DMS114 treated with DMSO at 0.1 percent for 48 hours (cell line): ENCODE results near the gene E4F1.
"Not testable (repeated sequence)": the region's sequence is repeated elsewhere in the genome, so short reads cannot be mapped to it uniquely, and the experiment has no call there.

ENCODE experiments used
- DNase-seq: peaks from one replicate; lab custom pipeline; 2025; ENCODE audit not compliant: unreplicated experiment; lab: John Stamatoyannopoulos, UW

E4F1 gene

GRCh38 chr16:2229632-2230250 lies 6.3 kb downstream of the E4F1 start:
- DNase-seq, result no peak

- no peak for DNase-seq
Observed at GRCh38 chr16:2230376-2230775, 7.0 kb downstream of the E4F1 start.

- no peak for DNase-seq
Observed at GRCh38 chr16:2231016-2231931, 7.9 kb downstream of the E4F1 start.

- DNase-seq, result no peak
Observed at GRCh38 chr16:2232094-2232990, 9.0 kb downstream of the E4F1 start.

- no peak for DNase-seq
Observed at GRCh38 chr16:2233046-2233775, 9.8 kb downstream of the E4F1 start.

- no peak for DNase-seq
Observed at GRCh38 chr16:2233872-2234812, 10.8 kb downstream of the E4F1 start.

- no peak for DNase-seq
Observed at GRCh38 chr16:2234813-2235170, 11.4 kb downstream of the E4F1 start.

GRCh38 chr16:2235234-2235651 lies 11.9 kb downstream of the E4F1 start:
- no peak for DNase-seq

- no peak for DNase-seq
Observed at GRCh38 chr16:2235695-2236336, 12.4 kb downstream of the E4F1 start.

DNA sequence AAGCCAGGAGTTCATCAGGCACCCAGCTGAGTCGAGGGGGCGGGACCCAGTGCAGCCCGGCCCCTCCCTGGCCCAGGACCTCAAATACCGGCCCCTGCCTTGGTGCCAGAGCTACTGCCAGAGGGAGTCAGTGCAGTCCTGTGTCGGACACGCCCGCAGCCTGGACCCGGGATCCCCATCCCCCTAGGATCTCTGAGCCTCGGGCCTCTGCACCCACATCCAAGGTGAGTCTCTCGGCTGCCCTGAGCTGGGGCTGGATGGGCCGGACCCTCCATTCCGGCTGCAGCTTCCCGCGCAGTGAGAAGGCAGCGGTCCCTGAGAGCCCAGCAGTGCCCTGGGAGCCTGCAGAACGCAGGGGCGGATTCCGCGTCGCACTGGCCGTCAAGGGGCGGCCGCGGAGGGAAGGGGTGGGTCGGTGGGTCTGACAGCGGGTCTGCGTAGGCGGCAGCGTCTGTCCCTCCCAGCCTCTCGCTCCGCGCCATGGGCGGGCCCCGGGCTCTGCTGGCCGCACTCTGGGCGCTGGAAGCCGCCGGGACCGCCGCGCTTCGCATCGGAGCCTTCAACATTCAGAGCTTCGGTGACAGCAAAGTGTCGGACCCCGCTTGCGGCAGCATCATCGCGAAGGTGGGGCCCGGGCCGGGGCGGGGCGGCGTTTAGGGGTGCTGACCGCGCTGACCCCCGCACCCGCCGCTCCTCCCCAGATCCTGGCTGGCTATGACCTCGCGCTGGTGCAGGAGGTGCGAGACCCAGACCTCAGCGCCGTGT lies 13.1 kb downstream of the E4F1 start, which contains the start of gene DNASE1L2:
TSS of gene DNASE1L2 (plus strand) at position 108 of the 765 bp plus-strand sequence. CDS start at position 481, 373 bp downstream.
- no peak for DNase-seq

DNA sequence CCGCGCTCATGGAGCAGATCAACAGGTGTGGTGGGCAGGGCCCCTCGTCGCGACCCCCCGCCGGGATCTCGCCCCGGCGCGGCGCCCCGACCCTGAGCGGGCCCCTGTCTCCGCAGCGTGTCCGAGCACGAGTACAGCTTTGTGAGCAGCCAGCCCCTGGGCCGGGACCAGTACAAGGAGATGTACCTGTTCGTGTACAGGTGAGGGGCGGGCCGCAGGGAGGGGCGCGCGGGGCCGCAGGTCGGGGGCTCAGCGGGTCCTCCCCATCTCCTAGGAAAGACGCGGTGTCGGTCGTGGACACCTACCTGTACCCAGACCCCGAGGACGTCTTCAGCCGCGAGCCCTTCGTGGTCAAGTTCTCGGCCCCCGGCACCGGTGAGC lies 13.7 kb downstream of the E4F1 start:
- no peak for DNase-seq

- DNase-seq, result no peak
Observed at GRCh38 chr16:2237493-2238149, 14.2 kb downstream of the E4F1 start.

GRCh38 chr16:2238150-2238837 lies 14.9 kb downstream of the E4F1 start:
- DNase-seq, result no peak

GRCh38 chr16:2238838-2239675 lies 15.7 kb downstream of the E4F1 start:
- no peak for DNase-seq

DNA sequence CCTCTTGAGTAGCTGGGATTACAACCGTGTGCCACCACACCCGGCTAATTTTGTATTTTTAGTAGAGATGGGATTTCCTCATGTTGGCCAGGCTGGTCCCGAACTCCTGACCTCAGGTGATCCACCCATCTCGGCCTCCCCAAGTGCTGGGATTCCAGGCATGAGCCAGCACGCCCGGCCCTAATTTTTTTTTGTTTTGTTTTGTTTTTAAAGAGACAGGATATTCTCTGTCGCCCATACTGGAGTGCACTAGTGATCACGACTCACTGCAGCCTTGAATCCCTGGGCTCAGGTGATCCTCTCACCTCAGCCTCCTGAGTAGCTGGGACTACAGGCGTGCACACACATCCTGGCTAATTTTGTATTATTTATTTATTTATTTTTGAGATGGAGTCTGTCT lies 16.9 kb downstream of the E4F1 start:
- DNase-seq, result not testable (repeated sequence)

DNA sequence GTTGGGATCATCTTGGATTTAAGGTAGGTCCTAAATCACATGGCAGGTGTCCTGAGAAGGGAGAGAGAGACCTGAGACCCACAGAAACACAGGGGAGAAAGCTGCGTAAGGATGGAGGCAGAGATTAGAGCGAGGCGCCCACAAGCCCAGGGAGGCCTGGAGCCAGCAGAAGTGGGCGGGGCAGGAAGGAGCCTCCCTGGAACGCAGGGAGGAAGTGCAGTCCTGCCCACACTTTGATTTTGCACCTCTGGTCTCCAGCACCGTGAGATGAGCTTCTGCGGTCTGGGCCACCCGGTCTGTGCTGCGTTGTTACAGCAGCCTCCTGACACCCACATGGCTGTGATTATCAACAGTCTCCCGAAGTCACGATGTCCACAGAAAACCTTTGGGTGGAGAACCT lies 19.2 kb downstream of the E4F1 start:
- no peak for DNase-seq
